AG10803 (cell line): ENCODE results near the gene ENO3.

Source experiments
- DNase-seq: peaks from one replicate; pipeline ENCODE4 v3.0.0; 2010; ENCODE audit warnings: low read depth
- H3K4me3 ChIP-seq: 2 replicates; pipeline ENCODE4 v1.5.1; 2011; ENCODE audit warnings: mild to moderate bottlenecking, low read length, control low read depth
- TF ChIP-seq, protein P1 (sequence below): conservative IDR thresholded peaks from 2 replicates; pipeline ENCODE4 v1.5.1; 2011; ENCODE audit warnings: mild to moderate bottlenecking, low read length, control low read depth, inconsistent platforms

Gene ENO3

DNA sequence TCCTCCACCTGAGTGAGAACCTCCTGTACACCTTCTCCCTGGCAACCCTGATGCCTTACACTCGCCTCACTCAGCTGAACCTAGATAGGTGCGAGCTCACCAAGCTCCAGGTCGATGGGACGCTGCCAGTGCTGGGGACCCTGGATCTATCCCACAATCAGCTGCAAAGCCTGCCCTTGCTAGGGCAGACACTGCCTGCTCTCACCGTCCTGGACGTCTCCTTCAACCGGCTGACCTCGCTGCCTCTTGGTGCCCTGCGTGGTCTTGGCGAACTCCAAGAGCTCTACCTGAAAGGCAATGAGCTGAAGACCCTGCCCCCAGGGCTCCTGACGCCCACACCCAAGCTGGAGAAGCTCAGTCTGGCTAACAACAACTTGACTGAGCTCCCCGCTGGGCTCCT lies 18.2 kb upstream of the ENO3 start:
- DNase-seq: no peak
- H3K4me3 ChIP-seq: no peak overlapping the region
- TF ChIP-seq, protein P1, sequence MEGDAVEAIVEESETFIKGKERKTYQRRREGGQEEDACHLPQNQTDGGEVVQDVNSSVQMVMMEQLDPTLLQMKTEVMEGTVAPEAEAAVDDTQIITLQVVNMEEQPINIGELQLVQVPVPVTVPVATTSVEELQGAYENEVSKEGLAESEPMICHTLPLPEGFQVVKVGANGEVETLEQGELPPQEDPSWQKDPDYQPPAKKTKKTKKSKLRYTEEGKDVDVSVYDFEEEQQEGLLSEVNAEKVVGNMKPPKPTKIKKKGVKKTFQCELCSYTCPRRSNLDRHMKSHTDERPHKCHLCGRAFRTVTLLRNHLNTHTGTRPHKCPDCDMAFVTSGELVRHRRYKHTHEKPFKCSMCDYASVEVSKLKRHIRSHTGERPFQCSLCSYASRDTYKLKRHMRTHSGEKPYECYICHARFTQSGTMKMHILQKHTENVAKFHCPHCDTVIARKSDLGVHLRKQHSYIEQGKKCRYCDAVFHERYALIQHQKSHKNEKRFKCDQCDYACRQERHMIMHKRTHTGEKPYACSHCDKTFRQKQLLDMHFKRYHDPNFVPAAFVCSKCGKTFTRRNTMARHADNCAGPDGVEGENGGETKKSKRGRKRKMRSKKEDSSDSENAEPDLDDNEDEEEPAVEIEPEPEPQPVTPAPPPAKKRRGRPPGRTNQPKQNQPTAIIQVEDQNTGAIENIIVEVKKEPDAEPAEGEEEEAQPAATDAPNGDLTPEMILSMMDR: no peak

DNA sequence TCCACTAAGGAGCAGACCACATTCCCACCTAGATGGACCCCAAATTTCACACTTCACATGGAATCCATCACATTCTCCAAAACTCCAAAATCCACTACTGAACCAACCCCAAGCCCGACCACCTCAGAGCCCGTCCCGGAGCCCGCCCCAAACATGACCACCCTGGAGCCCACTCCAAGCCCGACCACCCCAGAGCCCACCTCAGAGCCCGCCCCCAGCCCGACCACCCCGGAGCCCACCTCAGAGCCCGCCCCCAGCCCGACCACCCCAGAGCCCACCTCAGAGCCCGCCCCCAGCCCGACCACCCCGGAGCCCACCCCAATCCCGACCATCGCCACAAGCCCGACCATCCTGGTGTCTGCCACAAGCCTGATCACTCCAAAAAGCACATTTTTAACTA lies 17.3 kb upstream of the ENO3 start:
- no peak overlapping the region for H3K4me3 ChIP-seq
- TF ChIP-seq, protein P1: no peak
- DNase-seq: no peak

DNA sequence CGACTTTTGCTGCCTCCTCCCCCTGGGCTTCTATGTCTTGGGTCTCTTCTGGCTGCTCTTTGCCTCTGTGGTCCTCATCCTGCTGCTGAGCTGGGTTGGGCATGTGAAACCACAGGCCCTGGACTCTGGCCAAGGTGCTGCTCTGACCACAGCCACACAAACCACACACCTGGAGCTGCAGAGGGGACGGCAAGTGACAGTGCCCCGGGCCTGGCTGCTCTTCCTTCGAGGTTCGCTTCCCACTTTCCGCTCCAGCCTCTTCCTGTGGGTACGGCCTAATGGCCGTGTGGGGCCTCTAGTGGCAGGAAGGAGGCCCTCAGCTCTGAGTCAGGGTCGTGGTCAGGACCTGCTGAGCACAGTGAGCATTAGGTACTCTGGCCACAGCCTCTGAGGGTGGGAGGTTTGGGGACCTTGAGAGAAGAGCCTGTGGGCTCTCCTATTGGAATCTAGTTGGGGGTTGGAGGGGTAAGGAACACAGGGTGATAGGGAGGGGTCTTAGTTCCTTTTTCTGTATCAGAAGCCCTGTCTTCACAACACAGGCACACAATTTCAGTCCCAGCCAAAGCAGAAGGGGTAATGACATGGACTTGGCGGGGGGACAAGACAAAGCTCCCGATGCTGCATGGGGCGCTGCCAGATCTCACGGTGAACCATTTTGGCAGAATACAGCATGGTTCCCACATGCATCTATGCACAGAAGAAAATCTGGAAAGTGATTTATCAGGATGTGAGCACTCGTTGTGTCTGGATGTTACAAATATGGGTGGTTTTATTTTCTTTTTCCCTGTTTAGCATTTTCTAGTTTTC lies 16.5 kb upstream of the ENO3 start:
- TF ChIP-seq, protein P1: peak; percentile 43
- DNase-seq: peak; percentile 41
- no peak overlapping the region for H3K4me3 ChIP-seq

DNA sequence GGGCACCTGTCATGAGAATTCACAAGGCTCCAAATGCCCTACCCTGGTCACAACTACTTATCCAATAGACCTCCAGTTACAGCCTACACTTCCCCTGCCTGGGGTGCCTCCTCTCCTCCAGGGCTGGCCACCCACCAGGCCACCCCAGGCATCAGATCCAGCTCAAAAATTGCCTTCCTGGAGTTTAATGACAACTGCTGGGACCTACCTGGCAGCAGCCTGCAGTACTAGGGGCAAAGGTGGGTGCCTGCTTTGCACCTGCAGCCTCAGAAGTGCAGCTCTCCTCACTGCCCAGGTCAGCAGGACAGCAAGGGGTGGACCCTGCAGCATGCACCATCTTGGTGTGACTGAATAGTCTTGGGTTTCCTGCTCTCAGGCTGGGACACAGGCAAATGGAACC lies 15.3 kb upstream of the ENO3 start:
- DNase-seq: no peak
- TF ChIP-seq, protein P1: no peak
- no peak overlapping the region for H3K4me3 ChIP-seq

DNA sequence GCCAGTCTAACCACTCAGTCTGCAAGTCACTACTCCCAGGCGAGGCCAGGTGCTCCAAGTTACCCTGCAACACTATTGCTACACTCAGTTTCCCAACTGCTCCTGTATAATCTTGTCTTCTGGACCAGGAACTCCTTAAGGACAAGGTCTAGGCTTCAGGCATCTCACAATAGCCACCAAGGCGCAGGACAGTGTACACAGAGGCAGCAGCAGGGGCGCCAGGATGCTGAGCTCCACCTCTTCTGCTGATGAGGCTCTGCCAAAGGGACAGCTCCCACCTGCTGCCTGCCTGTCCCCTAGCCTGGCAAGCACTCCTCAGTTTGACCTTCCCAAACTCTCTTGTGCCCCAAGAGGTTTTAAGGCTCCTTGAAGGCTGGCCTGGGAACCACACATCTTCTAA lies 14.5 kb upstream of the ENO3 start:
- TF ChIP-seq, protein P1: no peak
- DNase-seq: no peak
- H3K4me3 ChIP-seq: no peak overlapping the region

DNA sequence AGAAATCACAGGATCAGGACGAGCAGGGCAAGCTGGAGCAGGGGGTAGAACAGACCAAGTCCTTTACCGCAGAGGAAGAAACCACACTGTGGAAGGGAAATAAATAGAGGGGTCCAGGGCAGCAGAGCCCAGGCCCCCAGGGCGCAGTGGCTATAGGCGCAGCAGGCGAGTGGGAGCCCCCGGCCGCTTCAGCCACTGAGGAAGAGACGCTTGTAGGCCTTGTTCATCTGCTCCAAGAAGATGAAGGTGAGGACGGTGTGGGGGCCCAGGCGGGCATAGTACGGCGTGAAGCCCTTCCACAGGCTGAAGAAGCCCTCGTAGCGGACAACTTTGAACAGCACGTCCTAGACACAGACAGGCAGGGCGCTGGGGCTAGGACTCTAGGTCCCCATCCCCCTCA lies 13.4 kb upstream of the ENO3 start:
- H3K4me3 ChIP-seq: no peak overlapping the region
- DNase-seq: no peak
- TF ChIP-seq, protein P1: no peak

DNA sequence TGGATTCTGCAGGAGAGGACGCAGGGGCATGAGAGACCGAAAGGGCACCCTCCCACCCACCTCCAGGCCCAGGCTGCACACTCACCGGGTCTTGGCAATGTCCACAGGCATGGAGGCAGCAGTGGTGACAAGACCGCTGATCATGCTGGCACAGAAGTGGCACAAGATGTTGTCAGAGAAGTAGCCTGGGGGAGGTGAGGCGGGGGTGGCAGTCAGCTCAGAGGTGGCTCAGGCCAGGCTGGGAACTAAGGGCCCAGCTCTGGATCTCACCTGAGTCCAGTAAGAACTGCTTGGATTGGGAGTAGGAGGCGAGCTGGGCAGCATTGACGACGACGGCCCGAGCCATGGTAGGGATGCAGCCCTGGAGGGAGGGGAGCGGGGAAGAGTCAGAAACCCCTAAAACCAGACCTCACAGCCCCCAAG lies 12.8 kb upstream of the ENO3 start:
- no peak overlapping the region for H3K4me3 ChIP-seq
- TF ChIP-seq, protein P1: no peak
- no peak for DNase-seq
